Activated CD4-positive, alpha-beta T cell treated with anti-CD3 and anti-CD28 coated beads for 24 hours (primary cell): ENCODE measurements around the gene OR6C2.
"Not testable (repeated sequence)": the region's sequence is repeated elsewhere in the genome, so short reads cannot be mapped to it uniquely, and the experiment has no call there.

ENCODE experiments used
- DNase-seq, 2 donors: peaks; one replicate each; pipeline ENCODE4 v3.0.0-alpha.2; 2020; ENCODE audit warnings: low read depth in 2 of 2

Gene OR6C2

DNA sequence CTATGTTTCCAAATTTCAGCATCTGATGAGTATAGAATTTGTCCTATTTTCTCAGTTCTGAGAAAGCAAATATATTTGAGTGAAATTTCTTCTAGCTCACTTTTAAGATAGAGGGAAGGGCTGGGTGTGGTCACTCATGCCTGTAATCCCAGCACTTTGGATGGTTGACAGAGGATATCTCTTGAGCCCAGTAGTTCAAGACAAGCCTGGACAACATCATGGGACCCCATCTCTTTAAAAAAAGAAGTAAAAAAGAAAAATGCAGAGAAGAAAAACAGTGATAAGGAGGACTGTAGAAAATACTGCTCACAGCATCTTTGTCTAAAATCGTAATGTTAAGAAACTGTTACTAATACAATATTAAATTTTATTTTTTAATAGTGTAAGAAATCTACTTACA, 28.4 kb downstream of the OR6C2 start:
- DNase-seq, result no peak

- not testable (repeated sequence) for DNase-seq
Measured at GRCh38 chr12:55479136-55479535, 35.3 kb downstream of the OR6C2 start.

DNA sequence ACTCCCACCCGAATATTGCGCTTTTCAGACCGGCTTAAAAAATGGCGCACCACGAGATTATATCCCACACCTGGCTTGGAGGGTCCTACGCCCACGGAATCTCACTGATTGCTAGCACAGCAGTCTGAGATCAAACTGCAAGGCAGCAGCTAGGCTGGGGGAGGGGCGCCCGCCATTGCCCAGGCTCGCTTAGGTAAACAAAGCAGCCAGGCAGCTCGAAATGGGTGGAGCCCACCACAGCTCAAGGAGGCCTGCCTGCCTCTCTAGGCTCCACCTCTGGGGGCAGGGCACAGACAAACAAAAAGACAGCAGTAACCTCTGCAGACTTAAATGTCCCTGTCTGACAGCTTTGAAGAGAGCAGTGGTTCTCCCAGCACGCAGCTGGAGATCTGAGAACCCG, 40.4 kb downstream of the OR6C2 start:
- not testable (repeated sequence) for DNase-seq

DNA sequence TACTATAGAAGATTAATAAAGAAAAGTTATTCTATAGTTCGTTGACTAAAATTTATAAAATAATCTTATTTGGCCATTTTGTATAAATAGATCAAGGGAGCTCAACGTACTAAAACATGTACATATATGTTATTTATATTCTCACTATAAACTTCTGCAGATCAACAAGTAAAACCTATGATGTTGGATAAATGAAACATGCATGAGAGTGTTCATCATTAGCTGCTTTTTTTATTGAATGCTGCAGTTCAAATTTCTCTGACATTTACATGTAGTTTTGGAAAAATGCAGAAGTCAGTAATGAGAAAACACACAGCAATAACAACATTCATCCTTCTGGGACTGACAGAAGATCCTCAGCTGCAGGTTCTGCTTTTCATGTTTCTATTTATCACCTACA, 48.2 kb downstream of the OR6C2 start, which contains the start of gene OR6C68:
Gene OR6C68 (plus strand): TSS at position 301 of the 400 bp plus-strand sequence. CDS start 0 bp downstream, at position 301.
- DNase-seq, result no peak

GRCh38 chr12:55495490-55495889, 51.6 kb downstream of the OR6C2 start:
- DNase-seq, result no peak

GRCh38 chr12:55499231-55499630, 55.4 kb downstream of the OR6C2 start:
- DNase-seq, result no peak

GRCh38 chr12:55499810-55500252, 56.0 kb downstream of the OR6C2 start:
- DNase-seq, result no peak

DNA sequence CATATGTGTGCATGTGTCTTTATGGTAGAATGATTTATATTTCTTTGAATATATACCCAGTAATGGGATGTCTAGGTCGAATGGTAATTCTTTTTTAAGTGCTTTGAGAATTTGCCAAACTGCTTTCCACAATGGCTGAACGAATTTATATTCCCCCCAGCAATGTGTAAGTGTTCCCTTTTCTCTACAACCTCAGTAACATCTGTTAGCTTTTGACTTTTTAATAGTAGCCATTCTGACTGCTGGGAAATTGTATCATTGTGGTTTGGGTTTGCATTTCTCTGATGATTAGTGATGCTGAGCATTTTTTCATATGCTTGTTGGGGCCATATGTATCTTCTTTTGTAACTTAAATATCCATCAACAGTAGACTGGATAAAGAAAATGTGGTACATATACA, 57.7 kb downstream of the OR6C2 start:
- DNase-seq, result no peak
